Right lobe of liver (tissue), 4 donors: ENCODE results near the gene SGCD.

ENCODE experiments used
- CTCF ChIP-seq, 4 donors: fragments of 200-600 bp in 3 of 4; fragments of 450-650 bp in 1 of 4; IDR thresholded peaks; one replicate each; pipeline versions ENCODE4 v1.5.1 to v1.8.0; 2016 to 2022; ENCODE audit warnings: antibody characterized with exemption in 4 of 4, mild to moderate bottlenecking in 2 of 4
- POLR2A ChIP-seq: fragments of 450-650 bp; IDR thresholded peaks from one replicate; pipeline ENCODE4 v1.6.1; 2017; ENCODE audit warnings: antibody characterized with exemption, mild to moderate bottlenecking
- donor health status: DM: no; HTN: no; CAD: no.
- donor health status: DM: no; HTN: no; CAD: no.
- donor health status: DM: no; HTN: yes; CAD: no.

DNA sequence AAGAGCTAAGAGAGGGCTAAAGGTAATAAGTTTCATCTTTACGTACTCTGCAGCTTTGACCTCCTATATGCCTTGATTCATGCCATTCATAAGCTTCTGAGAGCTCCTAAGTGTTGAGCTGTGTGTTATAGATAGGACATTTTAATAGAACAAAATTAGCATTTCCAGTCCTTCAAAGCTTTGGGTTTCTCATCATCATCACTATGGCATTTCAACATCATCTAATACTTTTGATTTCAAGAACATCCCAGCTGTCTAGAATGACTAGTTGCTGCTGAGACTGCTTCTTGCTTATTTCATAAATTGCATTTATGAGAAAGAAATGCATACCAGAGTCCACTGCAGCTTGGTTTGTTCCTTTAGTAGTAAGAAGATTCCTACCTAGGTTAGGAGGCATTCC, 201.7 kb downstream of the SGCD start:
- TF ChIP-seq CTCF (IDR thresholded peaks at IDR 0.05) = no peak
- no peak for TF ChIP-seq POLR2A
